ENCODE results near the gene NKIRAS2.
"Not testable (repeated sequence)": the region's sequence is repeated elsewhere in the genome, so short reads cannot be mapped to it uniquely, and the experiment has no call there.

NKIRAS2 gene

DNA sequence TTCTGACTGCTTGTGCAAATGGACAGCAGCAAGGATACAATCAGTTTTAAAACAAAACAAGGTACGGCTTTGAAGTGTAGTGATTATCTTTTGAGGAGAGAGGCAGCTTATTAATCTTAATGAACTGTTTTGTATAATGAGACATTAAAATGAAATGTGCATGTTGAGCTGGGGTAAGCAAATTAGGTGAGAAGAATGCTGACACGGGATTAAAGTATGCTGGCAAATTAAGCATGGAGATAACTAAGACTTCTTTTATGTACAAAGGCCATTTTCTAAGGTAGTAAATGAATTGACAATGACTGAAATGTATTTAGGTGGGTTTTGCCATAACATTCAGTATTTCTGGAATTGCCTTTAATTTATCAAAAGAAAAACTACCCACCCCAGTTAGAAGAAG is 21.4 kb upstream of the NKIRAS2 start:
- no peak for DNase-seq (ENCODE audit: low read depth)

- no peak for DNase-seq (ENCODE audit: low read depth)
Measured at GRCh38 chr17:42000413-42001133, 19.3 kb upstream of the NKIRAS2 start.

- no peak for DNase-seq (ENCODE audit: low read depth)
Measured at GRCh38 chr17:42001729-42002128, 18.2 kb upstream of the NKIRAS2 start.

- DNase-seq (ENCODE audit: low read depth): no peak
Measured at GRCh38 chr17:42002175-42002791, 17.6 kb upstream of the NKIRAS2 start.

GRCh38 chr17:42002792-42003301 is 17.0 kb upstream of the NKIRAS2 start:
- DNase-seq (ENCODE audit: low read depth): no peak

DNA sequence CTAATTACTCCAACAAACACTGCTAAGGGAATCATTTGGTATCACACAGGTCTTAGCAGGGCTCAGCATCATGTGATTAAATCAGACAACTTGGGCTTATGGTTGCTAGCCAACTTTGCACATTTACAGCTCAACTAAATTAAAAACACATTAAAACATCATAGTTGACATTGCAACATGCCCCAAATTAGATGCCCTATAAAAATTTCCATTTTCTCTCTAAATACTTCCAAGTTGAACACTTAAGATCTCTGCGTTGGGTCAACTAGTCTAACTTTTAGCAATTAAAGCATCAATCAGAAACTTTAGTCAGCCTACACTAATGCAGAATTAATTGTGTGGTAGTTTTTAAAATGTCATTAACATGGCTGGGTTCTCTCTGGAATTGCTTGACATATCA is 14.7 kb upstream of the NKIRAS2 start:
- no peak for DNase-seq (ENCODE audit: low read depth)

DNA sequence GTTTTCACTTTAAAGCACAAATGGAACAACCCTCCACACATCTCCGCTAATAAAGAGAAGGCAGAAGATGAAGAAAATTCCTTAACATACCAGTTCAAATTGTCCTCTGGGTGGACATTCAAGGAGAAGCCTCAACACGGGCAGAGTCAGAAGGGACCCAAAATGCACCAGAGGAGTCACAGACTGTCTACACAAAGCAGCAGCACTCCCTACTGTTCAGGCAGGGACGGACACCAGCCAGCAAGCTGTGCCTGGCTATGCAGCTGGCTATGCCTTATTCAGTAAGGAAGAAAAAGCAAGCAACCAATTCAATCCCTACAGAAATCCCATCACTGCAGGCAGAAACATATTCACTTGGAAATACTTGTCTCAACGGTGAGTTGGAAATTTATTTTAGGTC is 10.7 kb upstream of the NKIRAS2 start:
- DNase-seq (ENCODE audit: low read depth): no peak

DNA sequence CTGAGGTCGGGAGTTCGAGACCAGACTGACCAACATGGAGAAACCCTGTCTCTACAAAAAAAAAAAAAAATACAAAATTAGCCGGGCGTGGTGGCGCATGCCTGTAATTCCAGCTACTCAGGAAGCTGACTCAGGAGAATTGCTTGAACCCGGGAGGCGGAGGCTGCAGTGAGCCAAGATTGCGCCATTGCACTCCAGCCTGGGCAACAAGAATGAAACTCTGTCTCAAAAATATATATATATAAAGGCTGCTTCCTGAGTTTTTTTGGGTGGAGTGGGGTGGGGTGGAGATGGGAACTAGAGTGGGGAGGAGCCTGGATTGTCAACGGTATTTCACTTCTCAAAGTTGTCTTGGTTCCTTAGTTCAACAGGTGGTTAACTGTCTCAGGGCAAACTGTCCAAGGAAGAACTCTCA is 9.6 kb upstream of the NKIRAS2 start:
- not testable (repeated sequence) for DNase-seq (ENCODE audit: low read depth)

GRCh38 chr17:42010898-42011516 is 8.9 kb upstream of the NKIRAS2 start:
- no peak for DNase-seq (ENCODE audit: low read depth)

DNA sequence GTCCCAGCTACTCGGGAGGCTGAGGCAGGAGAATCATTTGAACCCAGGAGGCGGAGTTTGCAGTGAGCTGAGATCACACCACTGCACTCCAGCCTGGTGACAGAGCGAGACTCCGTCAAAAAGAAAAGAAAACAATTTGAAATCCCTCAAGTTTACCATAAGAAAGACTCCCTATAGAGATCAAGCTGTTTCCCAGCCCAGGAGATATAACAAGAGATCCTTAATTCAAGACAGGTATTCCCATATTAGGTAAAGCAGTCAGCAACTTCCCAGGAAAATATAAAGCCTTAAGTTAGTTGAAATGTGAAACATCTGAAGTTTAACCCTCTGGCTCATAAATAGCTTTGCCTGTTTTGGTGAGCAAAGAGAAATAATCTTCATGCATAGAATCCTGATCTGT is 7.5 kb upstream of the NKIRAS2 start:
- DNase-seq (ENCODE audit: low read depth): not testable (repeated sequence)

- not testable (repeated sequence) for DNase-seq (ENCODE audit: low read depth)
Measured at GRCh38 chr17:42013740-42014139, 6.2 kb upstream of the NKIRAS2 start.

DNA sequence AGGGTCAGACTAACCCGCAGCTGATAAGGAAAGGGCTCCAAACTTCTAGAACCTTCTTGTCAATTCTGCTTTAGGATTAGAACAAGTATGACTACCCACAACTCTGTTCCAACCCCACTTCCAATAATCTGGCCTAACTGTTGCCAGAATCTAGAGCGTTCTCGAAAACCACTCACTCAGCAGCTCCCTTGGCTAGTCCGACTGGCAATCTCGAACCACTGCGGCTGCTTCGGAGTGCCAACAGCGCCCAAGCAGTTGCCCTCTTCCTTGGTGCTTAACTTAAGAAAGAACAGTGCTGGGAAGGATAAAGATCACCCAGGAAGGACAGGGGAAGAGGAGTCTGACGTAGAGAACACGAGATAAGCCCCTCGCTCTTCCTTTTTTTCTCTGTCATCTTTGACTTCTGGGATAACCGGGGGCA is 3.5 kb upstream of the NKIRAS2 start:
- no peak for DNase-seq (ENCODE audit: low read depth)

DNA sequence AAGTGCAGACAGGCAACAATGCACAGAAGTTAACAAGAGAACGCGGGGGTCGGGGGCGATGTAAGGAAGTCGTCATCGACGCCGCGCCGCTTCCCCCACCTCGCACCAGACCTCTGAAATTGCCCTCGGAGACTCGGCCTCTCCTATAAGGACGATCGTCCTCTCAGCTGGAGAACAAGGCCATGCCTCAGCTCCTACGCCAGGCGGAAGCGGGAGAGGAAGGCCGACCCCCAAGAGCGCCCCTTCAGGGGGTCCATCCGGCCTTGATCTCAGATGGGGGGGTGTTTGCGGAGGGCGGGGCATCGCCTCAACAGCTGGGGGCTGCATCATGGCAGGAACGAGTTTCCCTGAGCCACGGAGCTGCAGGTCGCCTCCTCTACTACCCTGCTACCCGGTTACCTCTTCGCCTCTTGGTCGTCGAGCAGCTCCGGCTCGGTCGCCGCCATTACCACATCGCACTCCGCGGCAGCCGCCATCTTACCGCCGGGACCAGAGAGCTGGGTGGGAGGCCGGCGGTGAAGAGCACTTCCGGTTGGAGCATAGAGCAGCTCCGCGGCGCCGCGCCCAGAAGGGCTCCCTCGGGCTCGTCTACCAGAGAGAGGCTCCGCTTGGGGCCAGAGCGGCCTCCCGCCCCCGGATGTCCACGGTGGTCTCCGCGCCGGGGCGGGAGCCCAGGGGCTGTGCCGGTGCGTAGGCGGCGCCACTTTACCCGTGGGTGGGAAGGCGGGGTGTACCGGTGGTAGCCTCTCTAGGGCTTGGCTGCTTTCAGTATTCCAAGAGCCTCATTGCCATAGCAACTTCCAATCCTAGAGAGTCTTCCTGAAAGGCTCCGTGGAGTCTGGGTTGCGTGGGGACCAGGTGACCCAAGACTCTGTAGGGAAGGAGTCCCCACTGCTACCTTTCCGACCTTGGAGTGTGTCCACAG is 2.7 kb upstream of the NKIRAS2 start, which contains the start of gene DNAJC7:
Gene DNAJC7 (minus strand): TSS at position 499 of the 925 bp plus-strand sequence. CDS start 23 bp downstream, at position 476.
- peak; percentile 57 for DNase-seq (ENCODE audit: low read depth)

GRCh38 chr17:42017866-42018200 is 2.1 kb upstream of the NKIRAS2 start:
- no peak for DNase-seq (ENCODE audit: low read depth)

GRCh38 chr17:42018339-42018738 is 1.6 kb upstream of the NKIRAS2 start:
- DNase-seq (ENCODE audit: low read depth): no peak

DNA sequence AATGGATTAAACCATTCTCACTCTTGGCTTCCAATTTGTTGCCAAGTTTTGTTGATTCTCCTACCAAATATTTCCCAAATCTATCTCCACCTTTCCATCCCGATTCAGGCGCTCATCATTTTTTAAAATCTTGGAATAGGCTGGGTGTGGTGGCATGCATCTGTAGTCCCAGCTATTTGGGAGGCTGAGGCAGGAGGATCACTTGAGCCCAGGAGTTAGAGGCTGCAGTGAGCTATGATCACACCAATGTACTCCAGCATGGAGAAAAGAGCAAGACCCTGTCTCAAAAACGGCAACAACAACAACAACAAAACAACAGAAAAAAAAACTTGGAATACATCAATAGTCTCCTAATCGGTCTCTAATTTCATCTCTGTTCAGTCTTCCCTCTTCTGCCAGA is 902 bp upstream of the NKIRAS2 start:
- DNase-seq (ENCODE audit: low read depth): no peak

DNA sequence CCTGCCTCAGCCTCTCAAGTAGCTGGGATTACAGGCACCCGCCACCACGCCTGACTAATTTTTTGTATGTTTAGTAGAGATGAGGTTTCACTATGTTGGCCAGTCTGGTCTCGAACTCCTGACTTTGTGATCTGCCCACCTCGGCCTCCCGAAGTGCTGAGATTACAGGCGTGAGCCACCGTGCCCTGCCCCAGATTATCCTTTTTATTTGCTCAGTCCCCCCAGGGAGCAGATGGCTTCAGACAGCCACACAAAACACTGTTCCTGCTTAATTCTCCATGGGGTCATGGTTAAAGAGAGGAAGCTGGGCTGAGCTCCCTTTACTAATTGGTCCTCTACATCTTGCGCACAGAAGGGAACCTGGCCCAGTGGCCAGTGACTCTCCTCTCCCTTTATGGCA is 955 bp downstream of the NKIRAS2 start:
- DNase-seq (ENCODE audit: low read depth): not testable (repeated sequence)

- no peak for DNase-seq (ENCODE audit: low read depth)
Measured at GRCh38 chr17:42023524-42024349, 3.8 kb downstream of the NKIRAS2 start.

GRCh38 chr17:42025191-42025579 is 5.3 kb downstream of the NKIRAS2 start:
- no peak for DNase-seq (ENCODE audit: low read depth)

DNA sequence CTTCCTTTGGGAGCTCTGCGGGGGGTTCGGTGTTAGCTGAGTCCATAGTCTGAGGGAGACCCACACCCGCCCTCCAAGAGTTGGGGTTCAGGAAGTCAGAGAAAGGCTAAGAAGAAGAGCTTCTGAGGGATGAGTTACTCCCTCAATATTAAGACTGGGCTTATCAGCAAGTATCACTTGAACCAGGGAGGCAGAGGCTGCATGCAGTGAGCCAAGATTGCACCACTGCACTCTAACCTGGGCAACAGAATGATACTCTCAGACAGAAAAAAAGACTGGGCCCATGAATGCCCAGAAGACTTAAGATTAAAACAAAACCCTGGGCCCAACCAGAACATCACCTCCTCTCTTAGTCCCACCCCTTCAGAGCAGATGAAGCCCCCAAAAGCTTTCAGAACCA is 6.0 kb downstream of the NKIRAS2 start:
- no peak for DNase-seq (ENCODE audit: low read depth)
